DOHH2 (cell line): ENCODE measurements around the gene SLCO2A1.

ENCODE experiments used
- H3F3A ChIP-seq: fragments of 200-600 bp; sonication (generic), shearing (Covaris generic); 2 replicates; pipeline ENCODE4 v1.6.0; 2016; ENCODE audit warnings: antibody characterized with exemption, mild to moderate bottlenecking; ENCODE audit not compliant: control insufficient read depth, insufficient read depth
- H3K27ac ChIP-seq: fragments of 200-600 bp; sonication (generic); 2 replicates; pipeline ENCODE4 v1.5.1; 2014; ENCODE audit warnings: low read depth, mild to moderate bottlenecking, low read length, moderate library complexity
- H3K27me3 ChIP-seq: fragments of 200-600 bp; sonication (generic); 2 replicates; pipeline ENCODE4 v1.6.1; 2014; ENCODE audit warnings: mild to moderate bottlenecking, low read length, mixed read lengths; ENCODE audit not compliant: control insufficient read depth
- H3K36me3 ChIP-seq: fragments of 200-600 bp; sonication (generic); 2 replicates; pipeline ENCODE4 v1.6.1; 2014; ENCODE audit warnings: mild to moderate bottlenecking, low read length, moderate library complexity, mixed read lengths; ENCODE audit not compliant: control insufficient read depth
- H3K4me1 ChIP-seq: fragments of 200-600 bp; sonication (generic); 2 replicates; pipeline ENCODE4 v1.6.1; 2014; ENCODE audit warnings: mild to moderate bottlenecking, low read length, mixed read lengths; ENCODE audit not compliant: control insufficient read depth
- H3K4me2 ChIP-seq: fragments of 200-600 bp; sonication (generic); 2 replicates; pipeline ENCODE4 v1.6.0; 2014; ENCODE audit warnings: mild to moderate bottlenecking, low read length, moderate library complexity
- H3K4me3 ChIP-seq: fragments of 200-600 bp; sonication (generic); 2 replicates; pipeline ENCODE4 v1.5.1; 2014; ENCODE audit warnings: mild to moderate bottlenecking, low read length, mixed read lengths
- H3K79me2 ChIP-seq: fragments of 200-600 bp; sonication (generic); 2 replicates; pipeline ENCODE4 v1.6.1; 2014; ENCODE audit warnings: mild to moderate bottlenecking, low read length, mixed read lengths; ENCODE audit not compliant: control insufficient read depth
- H3K9me2 ChIP-seq: fragments of 200-600 bp; sonication (generic); replicated peaks from 2 replicates; pipeline ENCODE4 v1.6.1; 2014; ENCODE audit warnings: mild to moderate bottlenecking, low read length, mixed read lengths; ENCODE audit not compliant: control insufficient read depth
- H3K9me3 ChIP-seq: fragments of 200-600 bp; sonication (generic); 2 replicates; pipeline ENCODE4 v1.6.1; 2014; ENCODE audit warnings: antibody characterized with exemption, low read length, mixed read lengths; ENCODE audit not compliant: control insufficient read depth, insufficient read depth
- H4K20me1 ChIP-seq: fragments of 200-600 bp; sonication (generic); 2 replicates; pipeline ENCODE4 v1.6.0; 2014; ENCODE audit warnings: low read depth, mild to moderate bottlenecking, antibody characterized with exemption, low read length, moderate library complexity; ENCODE audit not compliant: control insufficient read depth, insufficient read depth
- EZH2phosphoT487 ChIP-seq: fragments of 200-600 bp; sonication (generic); IDR thresholded peaks from 2 replicates; pipeline ENCODE4 v1.6.1; 2017; ENCODE audit warnings: borderline replicate concordance, mild to moderate bottlenecking, antibody characterized with exemption, low read length, moderate library complexity, mixed read lengths
- TF ChIP-seq, protein P1 (sequence below): fragments of 200-600 bp; sonication (generic); IDR thresholded peaks from one replicate; pipeline ENCODE4 v1.5.1; 2014; ENCODE audit warnings: antibody characterized with exemption, mild to moderate bottlenecking, low read depth, low read length; ENCODE audit not compliant: poor library complexity, severe bottlenecking

The SLCO2A1 gene

DNA sequence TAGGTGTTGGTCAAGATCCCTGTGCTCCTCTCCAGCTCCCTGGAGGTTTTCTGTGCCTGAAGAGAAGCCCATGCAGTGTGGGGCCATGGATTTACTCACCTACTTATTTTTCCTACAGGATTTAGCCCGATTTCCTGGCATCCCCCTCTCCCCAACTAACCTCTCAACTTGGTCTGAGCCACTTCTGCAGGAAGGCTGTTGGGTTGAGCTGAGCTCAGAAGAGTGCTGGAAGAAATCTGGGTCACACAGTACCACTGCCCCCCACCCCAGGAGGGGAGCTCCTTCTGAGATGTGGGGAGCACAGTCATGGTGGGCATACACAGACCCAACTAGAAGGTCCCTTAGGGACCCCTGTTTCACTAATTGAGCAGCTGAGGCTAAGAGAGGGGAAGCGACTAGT lies 34.4 kb upstream of the SLCO2A1 start:
- no peaks in the 10 kb centered on the region for H3K4me1 ChIP-seq
- no peaks in the 10 kb centered on the region for H3K79me2 ChIP-seq
- no peaks in the 10 kb centered on the region for H4K20me1 ChIP-seq
- no peaks in the 10 kb centered on the region for H3F3A ChIP-seq
- no peaks in the 10 kb centered on the region for H3K27me3 ChIP-seq
- H3K27ac ChIP-seq: no peak overlapping the region
- no peaks in the 10 kb centered on the region for H3K9me2 ChIP-seq
- no peak overlapping the region for H3K4me3 ChIP-seq
- no peak for TF ChIP-seq EZH2phosphoT487
- TF ChIP-seq, protein P1, sequence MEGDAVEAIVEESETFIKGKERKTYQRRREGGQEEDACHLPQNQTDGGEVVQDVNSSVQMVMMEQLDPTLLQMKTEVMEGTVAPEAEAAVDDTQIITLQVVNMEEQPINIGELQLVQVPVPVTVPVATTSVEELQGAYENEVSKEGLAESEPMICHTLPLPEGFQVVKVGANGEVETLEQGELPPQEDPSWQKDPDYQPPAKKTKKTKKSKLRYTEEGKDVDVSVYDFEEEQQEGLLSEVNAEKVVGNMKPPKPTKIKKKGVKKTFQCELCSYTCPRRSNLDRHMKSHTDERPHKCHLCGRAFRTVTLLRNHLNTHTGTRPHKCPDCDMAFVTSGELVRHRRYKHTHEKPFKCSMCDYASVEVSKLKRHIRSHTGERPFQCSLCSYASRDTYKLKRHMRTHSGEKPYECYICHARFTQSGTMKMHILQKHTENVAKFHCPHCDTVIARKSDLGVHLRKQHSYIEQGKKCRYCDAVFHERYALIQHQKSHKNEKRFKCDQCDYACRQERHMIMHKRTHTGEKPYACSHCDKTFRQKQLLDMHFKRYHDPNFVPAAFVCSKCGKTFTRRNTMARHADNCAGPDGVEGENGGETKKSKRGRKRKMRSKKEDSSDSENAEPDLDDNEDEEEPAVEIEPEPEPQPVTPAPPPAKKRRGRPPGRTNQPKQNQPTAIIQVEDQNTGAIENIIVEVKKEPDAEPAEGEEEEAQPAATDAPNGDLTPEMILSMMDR: no peak
- no peaks in the 10 kb centered on the region for H3K36me3 ChIP-seq
- H3K4me2 ChIP-seq: no peak overlapping the region
- H3K9me3 ChIP-seq: no peaks in the 10 kb centered on the region

DNA sequence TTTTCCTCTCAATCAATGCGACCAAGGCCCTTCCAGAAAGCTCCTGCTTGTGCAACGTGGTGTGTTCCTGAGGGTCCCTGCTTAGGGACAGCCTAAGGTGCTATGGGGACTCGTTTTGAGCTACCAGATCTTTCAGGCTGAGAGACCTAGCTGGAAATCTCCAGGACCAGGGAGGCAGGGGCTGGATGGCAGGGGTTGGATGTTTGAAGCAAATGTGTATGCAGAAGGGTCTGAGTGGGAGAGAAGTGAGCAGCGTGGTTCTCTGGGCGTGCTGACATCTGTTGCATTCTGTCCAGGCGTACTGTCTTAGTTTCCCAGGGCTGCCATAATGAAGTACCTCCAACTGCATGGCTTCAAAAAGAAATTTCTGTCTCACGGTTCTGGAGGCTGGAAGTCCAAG lies 31.7 kb upstream of the SLCO2A1 start:
- H3K79me2 ChIP-seq: no peaks in the 10 kb centered on the region
- TF ChIP-seq, protein P1: no peak
- TF ChIP-seq EZH2phosphoT487: no peak
- H4K20me1 ChIP-seq: no peaks in the 10 kb centered on the region
- no peak overlapping the region for H3K27ac ChIP-seq
- no peaks in the 10 kb centered on the region for H3K4me1 ChIP-seq
- H3K9me2 ChIP-seq: no peaks in the 10 kb centered on the region
- no peak overlapping the region for H3K4me2 ChIP-seq
- H3K4me3 ChIP-seq: no peak overlapping the region
- H3K36me3 ChIP-seq: no peaks in the 10 kb centered on the region
- no peaks in the 10 kb centered on the region for H3K27me3 ChIP-seq
- no peaks in the 10 kb centered on the region for H3K9me3 ChIP-seq
- no peaks in the 10 kb centered on the region for H3F3A ChIP-seq

DNA sequence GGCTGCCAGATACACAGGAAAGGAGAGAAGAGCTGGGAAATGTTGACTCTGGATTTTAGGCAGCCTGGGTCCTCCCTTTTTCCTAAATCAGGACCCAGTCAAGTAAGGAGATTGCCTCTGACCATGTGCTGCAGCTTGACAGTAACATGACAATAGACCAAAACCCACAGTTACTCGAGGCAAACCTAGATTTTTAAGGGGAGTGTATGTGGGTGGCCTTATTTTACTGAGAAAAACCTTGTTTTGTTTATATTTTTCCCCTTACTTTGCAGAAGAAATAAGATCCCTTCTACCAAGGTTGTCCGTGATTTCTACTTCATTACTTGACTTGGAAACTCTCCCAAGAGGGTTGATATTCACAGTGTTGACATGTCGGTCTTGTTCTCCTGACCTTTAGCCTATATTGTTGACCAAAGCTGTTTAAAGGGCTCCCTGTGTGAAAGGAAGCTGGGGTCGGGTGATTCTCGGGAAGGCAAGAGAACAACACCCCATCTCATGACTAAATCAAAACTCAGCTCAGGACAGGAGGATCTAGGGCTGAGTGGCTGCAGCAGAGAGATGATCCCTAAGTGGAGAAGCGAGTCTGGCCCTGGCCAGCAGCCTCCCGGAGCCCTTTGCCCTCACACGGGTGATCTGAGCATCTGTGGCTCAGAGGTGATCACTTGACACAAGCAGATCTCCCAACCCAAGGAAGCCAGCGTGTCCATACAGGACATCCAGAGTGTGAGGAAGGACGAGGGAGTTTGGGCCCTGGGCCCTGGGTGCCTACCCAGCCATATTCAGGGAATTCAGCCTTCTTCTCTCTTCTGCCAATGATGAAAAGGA lies 31.0 kb upstream of the SLCO2A1 start:
- H3K9me3 ChIP-seq: no peaks in the 10 kb centered on the region
- no peaks in the 10 kb centered on the region for H3K4me1 ChIP-seq
- no peaks in the 10 kb centered on the region for H3F3A ChIP-seq
- TF ChIP-seq, protein P1: no peak
- no peak for TF ChIP-seq EZH2phosphoT487
- no peak overlapping the region for H3K4me2 ChIP-seq
- no peaks in the 10 kb centered on the region for H3K9me2 ChIP-seq
- H3K27me3 ChIP-seq: no peaks in the 10 kb centered on the region
- H3K36me3 ChIP-seq: no peaks in the 10 kb centered on the region
- H3K79me2 ChIP-seq: no peaks in the 10 kb centered on the region
- H4K20me1 ChIP-seq: no peaks in the 10 kb centered on the region
- H3K27ac ChIP-seq: no peak overlapping the region
- no peak overlapping the region for H3K4me3 ChIP-seq
